BJ (cell line): ENCODE measurements around the gene DGCR6L. TPM values are rescaled to one million over a fixed set of nuclear protein-coding genes. Genes with fewer than 3 reads are reported as not detected.
"Not testable (repeated sequence)": the region's sequence is repeated elsewhere in the genome, so short reads cannot be mapped to it uniquely, and the experiment has no call there.

Experiments
- CTCF ChIA-PET: fragments of 350-600 bp; formaldehyde crosslinking; extraction: SDS; loops from one replicate; lab custom pipeline; 2021; ENCODE audit warnings: antibody characterized with exemption, inconsistent platforms; lab: Yijun Ruan, JAX
- POLR2A ChIA-PET: fragments of 300-600 bp; sonication (Branson Sonifier 250); formaldehyde crosslinking; extraction: SDS; loops from one replicate; lab custom pipeline; 2021; ENCODE audit warnings: antibody characterized with exemption; lab: Charles Lee
- DNase-seq: peaks from one replicate; pipeline ENCODE4 v3.0.0-alpha.2; 2011; ENCODE audit warnings: low read depth
- H3K27me3 ChIP-seq: 2 replicates; pipeline ENCODE4 v1.6.0; 2011; ENCODE audit warnings: low read length; ENCODE audit not compliant: control insufficient read depth, insufficient read depth
- H3K36me3 ChIP-seq: 2 replicates; pipeline ENCODE4 v1.5.1; 2011; ENCODE audit warnings: low read length; ENCODE audit not compliant: control insufficient read depth, insufficient read depth
- H3K4me3 ChIP-seq: 2 replicates; pipeline ENCODE4 v1.5.1; 2011; ENCODE audit warnings: low read depth, mild to moderate bottlenecking, control low read depth, low read length
- polyA plus RNA-seq: library from polyadenylated mRNA; depleted of rRNA; stranded (reverse); fragments of >200 nt; gene quantifications from 2 replicates; pipeline ENCODE4 v1.2.3, GENCODE V29; 2011
- TF ChIP-seq, protein P1 (sequence below): IDR thresholded peaks from 2 replicates; pipeline ENCODE4 v1.5.1; 2011; ENCODE audit warnings: low read depth, mild to moderate bottlenecking, control low read depth, inconsistent platforms, low read length, moderate library complexity; ENCODE audit not compliant: insufficient read depth

The DGCR6L gene
- polyA plus RNA-seq, 1 experiment = 65.8 TPM

DNA sequence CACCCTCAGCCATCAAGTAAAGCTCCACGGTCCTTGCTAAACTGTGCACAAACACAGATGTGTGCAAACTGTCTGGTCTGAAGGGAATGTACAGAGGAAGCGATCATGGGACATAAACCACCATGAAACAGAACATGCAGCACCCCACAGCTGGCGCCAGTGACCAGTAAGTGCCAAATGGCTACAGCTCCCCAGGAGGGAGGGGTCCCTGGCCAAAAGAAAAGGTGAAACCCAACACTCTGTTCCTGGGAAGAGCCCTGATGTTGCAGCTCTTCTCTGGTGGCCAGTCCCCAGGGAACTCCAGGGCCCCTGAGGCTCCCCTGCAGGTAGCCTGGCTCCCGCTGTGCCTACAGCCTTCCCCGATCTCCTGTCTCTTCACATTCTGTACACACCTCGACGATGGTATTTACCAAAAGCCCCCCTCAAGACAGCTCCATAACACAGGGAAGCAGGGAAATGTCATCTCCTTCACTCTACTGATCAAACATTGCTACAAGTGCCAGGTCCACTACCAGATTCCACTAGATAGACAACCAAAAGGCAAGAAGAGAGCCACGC lies 2.9 kb downstream of the DGCR6L start:
- no peak overlapping the region for H3K4me3 ChIP-seq
- TF ChIP-seq, protein P1, sequence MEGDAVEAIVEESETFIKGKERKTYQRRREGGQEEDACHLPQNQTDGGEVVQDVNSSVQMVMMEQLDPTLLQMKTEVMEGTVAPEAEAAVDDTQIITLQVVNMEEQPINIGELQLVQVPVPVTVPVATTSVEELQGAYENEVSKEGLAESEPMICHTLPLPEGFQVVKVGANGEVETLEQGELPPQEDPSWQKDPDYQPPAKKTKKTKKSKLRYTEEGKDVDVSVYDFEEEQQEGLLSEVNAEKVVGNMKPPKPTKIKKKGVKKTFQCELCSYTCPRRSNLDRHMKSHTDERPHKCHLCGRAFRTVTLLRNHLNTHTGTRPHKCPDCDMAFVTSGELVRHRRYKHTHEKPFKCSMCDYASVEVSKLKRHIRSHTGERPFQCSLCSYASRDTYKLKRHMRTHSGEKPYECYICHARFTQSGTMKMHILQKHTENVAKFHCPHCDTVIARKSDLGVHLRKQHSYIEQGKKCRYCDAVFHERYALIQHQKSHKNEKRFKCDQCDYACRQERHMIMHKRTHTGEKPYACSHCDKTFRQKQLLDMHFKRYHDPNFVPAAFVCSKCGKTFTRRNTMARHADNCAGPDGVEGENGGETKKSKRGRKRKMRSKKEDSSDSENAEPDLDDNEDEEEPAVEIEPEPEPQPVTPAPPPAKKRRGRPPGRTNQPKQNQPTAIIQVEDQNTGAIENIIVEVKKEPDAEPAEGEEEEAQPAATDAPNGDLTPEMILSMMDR = no peak
- ChIA-PET POLR2A (no interaction called here), CTCF (interaction anchor here (0.6 to 1.5 kb wide), 3 partner anchors 11 to 348 kb away, joined by 3 to 6 read pairs (median 3); no protein-coding TSS in a partner anchor)
- H3K36me3 ChIP-seq = peaks cover 3% of the 10 kb centered on the region; the same call in 1 of the 2 replicates
- DNase-seq = no peak
- H3K27me3 ChIP-seq = no peaks in the 10 kb centered on the region

DNA sequence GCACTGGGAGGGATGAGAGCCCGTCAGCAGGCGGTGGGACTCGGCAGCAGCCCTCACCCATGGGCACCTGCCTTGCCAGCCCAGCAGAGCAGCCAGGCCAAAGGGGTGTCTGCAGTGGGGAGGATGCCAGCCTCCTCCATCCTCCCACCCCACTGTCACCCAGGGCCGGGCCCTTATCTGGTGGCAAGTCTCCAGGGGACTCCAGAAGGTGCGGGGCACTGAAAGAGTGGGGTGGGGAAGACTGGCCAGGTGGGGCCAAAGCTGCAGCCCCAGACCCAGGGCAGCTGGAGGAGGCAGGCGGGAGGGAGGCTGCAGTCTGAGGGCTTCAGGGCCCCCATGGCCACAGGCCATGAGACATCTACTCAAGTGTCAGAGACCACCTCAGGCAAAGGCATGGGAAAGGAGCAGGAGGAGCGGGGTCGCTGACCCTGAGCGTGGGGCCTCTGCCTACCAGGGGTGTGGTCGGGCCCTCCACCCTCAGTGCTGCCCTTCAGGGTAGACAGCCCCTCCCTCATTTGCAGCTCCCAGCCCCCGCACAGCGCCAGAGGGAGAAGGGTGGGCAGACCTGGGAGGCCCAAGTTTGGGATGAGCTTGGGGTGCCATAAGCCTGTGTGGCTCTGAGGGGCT lies 3.5 kb downstream of the DGCR6L start:
- Histone ChIP-seq H3K4me3 (no peak overlapping the region), H3K27me3 (no peaks in the 10 kb centered on the region), H3K36me3 (peaks cover 3% of the 10 kb centered on the region; the same call in 1 of the 2 replicates)
- POLR2A ChIA-PET = no interaction called here
- no peak for DNase-seq
- TF ChIP-seq, protein P1 = no peak
- CTCF ChIA-PET = interaction anchor here (0.6 to 1.5 kb wide), 2 partner anchors 10 to 159 kb away, joined by 3 to 6 read pairs; no protein-coding TSS in a partner anchor

DNA sequence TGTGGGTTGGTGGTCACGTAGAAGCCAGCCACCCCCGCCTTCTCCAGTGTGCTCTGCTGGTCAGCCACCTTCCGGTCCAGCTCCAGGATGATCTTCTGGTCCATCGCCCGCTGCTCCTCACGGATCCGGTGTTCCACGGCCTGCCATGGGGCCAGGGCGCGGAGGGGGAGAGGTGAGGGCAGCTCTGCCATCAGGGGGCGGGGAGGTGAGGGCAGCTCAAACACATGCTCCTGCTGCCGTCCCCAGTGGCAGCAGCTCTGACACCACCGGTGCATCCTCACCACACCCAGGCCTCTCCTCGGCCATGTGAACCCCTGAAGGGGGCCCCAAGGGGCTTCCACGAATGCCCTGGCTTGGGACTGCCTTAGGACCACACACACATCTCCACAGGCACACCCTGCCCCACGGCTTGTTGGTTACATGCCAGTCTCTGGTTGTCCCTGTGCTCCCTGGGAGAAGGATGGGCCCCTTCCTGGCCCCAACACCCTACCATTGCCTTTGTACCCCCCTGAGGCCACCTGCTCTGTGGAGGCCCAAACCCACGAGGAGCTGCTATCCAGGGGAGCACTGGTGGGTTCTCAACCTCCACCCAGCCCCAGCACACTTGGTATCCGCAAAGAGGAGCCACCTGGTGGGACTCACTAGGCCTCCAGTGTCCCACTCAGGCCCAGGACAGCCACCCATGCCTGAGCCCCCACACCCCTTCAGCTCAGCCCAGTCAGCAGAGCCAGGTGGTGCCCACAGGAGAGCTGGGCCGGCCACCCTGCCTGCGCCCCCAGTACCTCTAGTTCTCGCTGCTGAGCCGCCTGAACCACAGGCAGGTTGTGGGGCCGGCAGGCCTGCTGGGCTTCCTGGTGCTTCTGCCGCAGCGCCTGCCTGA lies 4.3 kb downstream of the DGCR6L start:
- ChIA-PET CTCF (no interaction called here), POLR2A (no interaction called here)
- TF ChIP-seq, protein P1 = no peak
- Histone ChIP-seq H3K4me3 (no peak overlapping the region), H3K36me3 (peaks cover 3% of the 10 kb centered on the region; the same call in 1 of the 2 replicates), H3K27me3 (no peaks in the 10 kb centered on the region)
- no peak for DNase-seq

DNA sequence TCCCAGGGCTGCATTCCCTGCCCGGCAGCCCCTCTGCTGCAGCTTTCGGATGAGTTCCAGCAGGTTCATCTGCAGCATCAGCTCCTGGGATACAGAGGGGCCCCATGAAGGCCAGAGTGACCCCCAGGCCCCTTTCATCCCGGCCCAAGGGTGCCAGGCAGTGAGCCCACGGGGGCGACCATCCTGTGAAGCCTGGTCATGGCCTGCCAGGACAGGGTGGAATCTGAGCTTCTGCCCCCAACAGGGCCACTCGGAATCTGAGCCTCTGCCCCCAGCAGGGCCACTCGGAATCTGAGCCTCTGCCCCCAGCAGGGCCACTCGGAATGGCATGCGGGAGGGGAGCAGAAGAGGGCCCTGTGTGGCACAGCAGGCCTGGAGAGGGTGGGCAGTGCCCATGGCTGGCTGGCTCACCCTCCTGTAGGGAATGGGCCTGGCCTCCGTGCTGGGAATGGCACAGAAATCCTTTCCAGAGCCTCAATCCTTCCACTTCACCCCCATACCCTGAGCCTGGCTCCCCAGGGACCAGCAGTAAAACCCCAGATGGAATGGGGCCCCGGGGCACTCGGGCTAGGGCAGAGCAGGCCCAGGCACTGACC lies 5.0 kb downstream of the DGCR6L start:
- H3K4me3 ChIP-seq, CTCF ChIA-PET, H3K36me3 ChIP-seq, H3K27me3 ChIP-seq, DNase-seq, POLR2A ChIA-PET: not testable (repeated sequence)

DNA sequence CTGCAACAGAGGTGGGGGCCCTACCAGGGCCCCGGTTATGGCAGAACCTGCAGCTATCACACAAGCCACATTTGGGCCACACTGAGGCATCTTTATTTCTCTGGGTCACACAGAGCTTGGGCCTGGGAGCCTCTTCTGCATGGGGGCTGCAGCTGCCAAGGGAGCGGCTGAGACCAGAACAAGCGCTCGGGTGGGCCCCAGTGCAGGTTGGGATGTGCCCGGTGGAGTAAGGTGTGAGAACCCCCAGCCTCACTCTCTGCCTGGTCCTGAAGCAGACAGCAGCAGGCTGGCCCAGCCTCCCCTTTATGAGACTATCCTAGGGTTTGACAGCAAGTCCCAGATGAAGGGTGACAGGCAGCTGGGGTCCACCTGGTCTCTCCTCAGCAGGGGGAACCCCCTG lies 5.7 kb downstream of the DGCR6L start:
- DNase-seq, H3K36me3 ChIP-seq, H3K27me3 ChIP-seq, H3K4me3 ChIP-seq, POLR2A ChIA-PET, CTCF ChIA-PET: not testable (repeated sequence)
